HG03103 (cell line): ENCODE measurements around the gene SIGLEC15.
"Not testable (repeated sequence)": the region's sequence is repeated elsewhere in the genome, so short reads cannot be mapped to it uniquely, and the experiment has no call there.

Experiments
- ATAC-seq: cut with Tn5 transposase; IDR thresholded peaks from one replicate; pipeline ENCODE4 v1.9.1; 2021; ENCODE audit warnings: low read depth; ENCODE audit not compliant: unreplicated experiment

SIGLEC15 gene

DNA sequence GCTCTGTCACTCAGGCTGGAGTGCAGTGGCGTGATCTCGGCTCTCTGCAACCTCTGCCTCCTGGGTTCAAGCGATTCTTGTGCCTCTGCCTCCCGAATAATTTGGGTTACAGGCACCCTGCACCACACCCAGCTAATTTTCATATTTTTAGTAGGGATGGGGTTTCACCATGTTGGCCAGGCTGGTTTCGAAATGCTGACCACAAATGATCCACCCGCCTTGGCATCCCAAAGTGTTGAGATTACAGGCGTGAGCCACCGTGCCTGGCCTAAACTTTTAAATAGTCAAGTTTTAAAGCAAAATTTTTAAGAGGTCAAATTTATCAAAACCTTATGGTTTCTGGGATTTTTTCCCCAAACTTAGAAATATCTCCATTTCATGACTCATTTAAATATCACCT is 6.7 kb upstream of the SIGLEC15 start:
- not testable (repeated sequence) for ATAC-seq

DNA sequence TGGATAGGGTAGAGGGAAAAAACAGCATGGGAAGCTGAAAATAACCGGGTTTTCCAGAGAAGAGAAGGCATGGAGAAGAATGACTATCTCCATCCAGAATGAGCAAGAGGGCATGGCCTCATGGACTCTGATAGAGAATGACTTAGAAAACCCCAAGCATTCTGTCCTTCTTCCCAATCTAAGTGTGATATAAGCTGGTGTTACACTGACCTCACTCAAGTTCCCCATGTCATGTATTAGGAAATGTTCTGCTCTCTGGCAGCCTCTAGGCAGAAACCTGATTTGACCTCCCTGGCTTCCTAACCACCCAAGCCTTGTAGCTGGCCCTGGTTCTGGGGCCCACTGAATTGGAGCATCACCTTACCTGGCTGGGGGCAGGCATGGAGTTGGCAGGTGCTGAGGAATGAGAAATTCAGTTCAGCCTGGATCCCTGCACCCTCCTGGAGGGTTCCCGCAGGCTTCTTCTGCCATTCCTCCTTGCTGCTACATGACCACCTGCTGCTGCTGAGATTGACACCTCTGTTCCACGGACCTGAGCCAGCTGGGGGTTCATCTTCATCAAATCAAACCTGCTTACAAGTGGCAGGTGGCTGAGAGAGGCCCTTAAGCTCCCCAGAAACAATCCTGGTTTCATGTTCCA is 5.2 kb upstream of the SIGLEC15 start:
- ATAC-seq = no peak

DNA sequence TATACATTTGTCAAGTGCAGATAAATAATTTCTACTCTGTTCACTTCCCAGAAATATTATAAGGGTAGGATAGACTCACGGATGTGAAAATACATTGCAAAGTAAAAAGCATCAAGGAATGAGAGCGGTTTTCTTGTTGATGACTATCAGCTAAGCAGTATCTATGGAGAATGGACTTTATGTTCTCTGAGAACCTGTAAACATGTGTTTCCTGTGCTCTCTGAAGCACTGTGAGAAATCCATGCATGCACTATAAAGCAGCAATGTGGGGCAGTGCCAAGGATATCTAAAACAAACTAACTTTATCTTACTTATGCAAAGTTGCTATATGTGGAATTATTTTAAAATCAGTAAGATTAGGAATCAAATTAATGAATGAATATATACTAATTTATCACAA is 4.4 kb upstream of the SIGLEC15 start:
- ATAC-seq = no peak

DNA sequence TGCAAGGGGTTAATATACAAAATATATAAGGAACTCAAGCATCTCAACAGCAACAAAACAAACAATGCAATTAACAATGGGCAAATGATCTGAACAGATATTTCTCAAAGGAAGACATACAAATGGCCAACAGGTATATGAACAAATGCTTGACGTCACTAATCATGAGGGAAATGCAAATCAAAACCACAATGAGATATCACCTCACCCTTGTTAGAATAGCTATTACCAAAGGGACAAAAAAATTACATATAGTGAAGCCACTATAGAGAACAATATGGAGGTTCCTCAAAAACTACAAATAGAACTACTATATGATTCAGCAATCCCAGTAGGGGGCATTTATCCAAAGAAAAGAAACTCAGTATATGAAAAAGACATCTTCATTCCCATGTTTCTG is 3.8 kb upstream of the SIGLEC15 start:
- ATAC-seq = no peak

DNA sequence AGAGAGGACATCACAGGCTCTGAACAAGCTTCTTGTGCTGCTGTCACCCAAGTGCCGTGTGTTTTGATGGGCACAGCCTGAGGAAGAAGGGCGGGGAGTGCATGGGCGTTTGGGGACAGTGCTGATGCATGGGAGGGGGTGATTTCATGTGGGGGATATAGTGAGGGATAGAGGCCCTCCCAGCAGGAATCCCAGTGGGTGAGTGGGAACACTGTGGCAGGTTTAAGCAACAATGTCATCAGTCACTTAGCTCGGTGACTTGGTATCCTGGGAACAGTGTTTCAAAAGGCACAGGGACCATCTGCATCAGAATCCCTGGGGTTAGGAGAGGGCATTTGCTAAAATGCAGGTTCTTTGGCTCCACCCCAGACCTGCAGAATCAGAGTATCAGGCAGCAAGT is 609 bp downstream of the SIGLEC15 start:
- no peak for ATAC-seq

DNA sequence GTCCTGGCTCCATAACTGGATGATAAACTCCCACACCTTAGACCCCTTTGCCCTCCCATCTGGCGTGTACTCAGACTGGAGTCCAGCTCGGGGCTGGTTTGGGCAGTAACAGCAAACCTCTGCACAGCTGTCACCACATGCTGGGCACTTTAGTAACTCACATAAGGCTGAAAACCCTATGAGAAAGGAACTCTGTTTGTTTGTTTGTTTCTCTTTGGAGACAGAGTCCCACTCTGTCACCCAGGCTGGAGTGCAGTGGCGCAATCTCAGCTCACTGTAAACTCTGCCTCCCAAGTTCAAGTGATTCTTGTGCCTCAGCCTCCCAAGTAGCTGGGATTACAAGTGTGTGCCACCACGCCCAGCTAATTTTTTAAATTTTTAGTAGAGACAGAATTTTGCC is 1.2 kb downstream of the SIGLEC15 start:
- not testable (repeated sequence) for ATAC-seq

DNA sequence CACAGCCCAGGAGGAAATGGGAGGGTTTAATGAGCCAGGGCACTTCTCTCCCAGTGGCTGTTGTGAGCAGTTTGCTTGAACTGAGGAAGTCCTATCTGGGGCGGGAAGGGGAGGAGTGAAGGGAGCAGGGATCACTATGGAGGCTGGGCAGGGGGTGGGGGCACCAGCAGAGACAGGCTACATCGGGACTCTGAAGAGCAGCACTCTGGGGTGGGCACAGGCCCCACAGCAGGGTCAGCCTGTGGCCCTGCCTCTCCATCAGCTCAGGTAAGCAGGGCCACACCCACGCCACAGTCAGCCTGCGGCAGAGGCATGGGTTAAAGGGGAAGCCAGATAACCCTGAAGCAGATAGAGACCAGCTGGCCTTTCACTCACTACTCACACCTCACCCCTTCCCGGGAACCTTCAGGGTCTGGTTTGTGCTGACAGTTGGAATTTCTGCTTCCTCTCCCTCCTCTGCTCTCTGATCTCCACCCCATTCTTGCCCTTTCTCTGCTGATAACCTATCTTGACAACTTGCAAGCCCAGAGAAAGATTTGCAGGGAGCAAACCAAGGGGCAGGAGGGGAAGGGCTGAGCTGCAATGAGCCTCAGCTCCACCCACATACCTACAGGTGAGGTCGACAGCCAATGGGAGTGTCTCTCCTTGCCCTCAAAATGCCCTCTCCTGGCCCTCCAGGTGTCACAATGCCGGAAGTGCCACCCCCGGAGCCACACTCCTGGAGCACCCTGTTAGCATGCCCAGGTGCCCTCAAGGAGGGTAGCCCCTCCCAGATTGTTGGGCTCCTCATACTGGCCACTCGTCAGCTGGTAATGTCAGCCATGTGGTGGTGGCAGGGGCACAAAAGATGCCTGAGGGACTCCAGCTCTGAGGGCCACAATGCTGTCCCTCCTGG is 3.7 kb downstream of the SIGLEC15 start:
- no peak for ATAC-seq

DNA sequence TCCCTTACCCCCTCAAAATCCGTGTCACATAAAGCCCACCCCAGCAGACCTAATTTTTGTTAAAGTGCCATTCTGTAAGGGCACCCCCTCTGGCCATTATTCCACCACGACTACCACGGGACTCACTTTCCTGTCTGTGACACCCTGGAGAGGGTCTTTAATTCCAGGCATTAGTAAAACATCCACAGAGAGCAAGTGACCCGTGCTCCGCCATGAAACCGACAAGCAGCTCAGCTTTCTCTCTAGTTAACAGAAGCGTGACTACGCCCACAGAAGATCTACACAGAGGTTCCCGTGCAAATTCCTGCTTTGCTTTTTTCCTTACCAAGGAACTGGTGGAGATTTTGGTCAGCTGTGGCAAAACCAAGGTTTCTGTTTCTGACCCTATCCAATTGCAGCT is 4.4 kb downstream of the SIGLEC15 start:
- ATAC-seq = no peak

DNA sequence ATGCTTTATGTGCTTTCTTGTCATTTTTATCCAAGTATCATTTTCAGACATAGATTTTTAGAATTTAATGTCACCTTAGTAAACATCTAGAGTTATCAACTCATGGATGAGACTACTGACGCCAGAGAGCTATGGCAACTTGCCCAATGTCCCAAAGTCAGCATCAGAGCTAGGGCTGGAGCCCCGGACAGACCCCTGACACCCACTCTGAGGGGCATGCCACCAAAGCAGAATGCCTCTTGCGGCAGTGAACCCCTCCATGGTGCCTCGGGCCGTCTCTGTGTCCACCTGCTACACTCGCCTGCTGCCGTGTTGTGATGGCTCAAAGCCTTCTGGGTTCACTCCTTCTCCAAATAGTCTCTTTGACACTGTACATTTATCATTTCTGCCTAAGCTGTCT is 5.4 kb downstream of the SIGLEC15 start:
- no peak for ATAC-seq

DNA sequence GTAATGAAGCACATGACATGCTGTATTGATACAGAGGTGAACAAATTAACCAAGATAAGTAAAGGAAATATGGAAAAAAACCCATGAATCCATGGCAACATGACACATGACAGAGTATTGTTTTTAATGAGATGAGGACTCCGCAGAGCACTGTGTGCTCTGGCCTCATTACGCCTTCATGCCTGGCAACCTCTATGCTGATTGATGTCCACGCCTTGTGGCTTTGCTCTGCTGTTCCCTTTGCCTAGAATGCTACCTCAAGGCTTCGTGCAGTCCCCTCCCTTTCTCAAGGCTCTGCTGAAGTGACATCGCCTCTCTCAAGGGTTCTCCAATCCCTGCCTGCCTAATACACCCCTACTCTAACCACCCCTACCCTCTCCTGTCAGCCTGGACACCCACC is 8.4 kb downstream of the SIGLEC15 start:
- no peak for ATAC-seq

DNA sequence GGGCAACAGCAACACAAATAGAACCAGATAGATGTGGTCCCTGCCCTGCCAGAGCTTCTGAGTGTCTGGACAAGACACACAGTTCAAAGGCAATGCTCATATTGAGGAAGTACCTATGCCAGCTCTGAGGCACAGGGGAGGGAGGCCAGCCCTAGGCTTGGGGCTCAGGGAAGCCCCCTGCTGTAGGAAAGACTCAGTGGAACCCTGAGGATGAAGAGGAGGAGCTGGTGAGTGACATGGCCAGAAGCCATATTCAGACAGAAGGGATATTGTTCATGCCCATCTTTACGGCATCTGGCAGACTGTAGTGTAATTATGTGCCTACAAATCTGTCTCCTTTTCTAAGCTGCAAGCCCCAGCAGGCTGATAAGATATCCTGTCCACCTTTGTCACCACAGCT is 8.8 kb downstream of the SIGLEC15 start:
- no peak for ATAC-seq

DNA sequence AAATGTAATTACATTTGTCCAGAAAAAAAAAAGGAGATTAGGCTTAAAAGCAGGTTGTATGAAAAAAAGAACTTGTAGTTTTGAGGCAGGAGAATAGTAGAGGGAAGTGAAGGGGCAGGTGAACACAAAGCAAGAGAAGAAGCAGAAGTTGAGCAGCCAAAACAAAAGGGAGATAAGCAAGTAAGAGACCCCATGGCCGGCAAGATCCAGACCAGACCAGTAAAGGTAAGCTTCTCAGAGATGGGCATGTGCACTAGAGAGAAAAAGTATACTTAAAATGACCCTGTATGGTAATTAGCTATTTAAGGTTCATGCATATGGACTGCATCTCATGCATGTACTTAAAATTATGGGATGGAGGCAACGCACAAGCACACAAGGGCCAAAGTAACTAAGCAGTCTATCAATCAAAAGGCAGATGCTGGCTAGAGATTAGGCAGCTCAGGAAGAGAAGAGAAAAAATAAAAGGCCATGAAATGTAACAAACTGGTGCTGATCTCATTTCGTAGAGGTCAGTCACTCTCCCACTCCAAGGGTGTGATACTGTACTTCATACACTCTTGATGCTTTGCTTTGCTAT is 9.7 kb downstream of the SIGLEC15 start:
- ATAC-seq = no peak

DNA sequence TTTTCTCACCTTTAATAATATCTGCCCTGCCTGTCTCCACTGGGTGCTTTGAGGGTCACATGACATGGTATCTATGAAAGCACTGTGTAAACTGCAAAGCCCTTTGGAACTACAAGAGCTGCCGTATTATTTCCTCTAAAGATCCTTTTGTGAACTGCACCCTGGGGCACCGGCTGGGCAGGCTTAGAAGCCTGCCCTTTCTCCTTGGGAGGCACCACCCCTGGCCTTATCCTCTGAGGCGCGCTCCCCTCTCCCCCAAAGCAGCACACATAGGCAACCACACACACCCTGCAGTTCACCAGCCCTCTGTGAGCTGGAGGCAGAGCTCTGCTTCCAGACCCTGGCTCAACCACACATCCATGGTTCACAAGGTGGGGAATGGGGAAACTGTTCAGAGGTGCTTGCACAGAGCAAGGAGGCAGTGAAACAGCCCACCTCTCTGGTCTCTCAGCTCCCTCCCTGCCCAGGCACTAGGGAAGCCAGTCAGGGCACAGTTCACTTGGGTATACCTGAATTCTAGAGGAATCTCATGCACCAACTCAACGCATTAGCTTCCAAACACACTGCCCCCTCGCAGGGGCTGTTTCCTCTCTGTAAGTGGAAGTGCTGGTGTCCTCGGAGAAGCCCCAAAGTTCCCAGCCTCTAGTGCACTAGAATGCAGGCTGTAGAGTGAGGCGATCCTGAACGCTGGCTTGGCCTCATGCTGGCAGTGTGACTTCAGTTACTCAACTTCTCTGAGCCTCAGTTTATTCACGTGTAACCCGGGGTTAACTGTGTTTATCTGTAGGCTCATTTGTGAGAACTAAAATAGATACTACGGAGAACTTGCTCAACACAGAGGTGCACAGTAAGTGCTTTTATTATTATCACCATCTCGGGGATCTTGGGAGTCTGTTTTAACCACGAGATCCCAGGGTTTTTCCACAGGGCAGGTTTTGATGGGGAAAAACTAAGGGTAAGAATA is 11.0 kb downstream of the SIGLEC15 start:
- ATAC-seq = no peak

DNA sequence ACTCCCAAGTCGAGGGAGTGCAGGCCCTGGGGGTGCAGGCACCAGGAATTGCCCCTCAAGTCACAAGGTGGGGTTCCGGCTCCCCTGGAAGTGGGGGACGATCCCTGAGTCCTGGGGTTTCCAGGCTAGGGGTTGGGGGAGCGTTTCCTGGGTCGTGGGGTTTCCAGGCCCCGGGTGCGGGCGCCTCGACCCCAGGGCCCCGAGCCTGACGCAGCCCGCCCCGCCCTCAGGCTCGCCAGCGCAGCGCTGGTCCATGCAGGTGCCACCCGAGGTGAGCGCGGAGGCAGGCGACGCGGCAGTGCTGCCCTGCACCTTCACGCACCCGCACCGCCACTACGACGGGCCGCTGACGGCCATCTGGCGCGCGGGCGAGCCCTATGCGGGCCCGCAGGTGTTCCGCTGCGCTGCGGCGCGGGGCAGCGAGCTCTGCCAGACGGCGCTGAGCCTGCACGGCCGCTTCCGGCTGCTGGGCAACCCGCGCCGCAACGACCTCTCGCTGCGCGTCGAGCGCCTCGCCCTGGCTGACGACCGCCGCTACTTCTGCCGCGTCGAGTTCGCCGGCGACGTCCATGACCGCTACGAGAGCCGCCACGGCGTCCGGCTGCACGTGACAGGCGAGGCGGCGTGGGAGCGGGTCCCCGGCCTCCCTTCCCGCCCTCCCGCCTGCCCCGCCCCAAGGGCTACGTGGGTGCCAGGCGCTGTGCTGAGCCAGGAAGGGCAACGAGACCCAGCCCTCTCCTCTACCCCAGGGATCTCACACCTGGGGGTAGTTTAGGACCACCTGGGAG is 12.0 kb downstream of the SIGLEC15 start:
- no peak for ATAC-seq

DNA sequence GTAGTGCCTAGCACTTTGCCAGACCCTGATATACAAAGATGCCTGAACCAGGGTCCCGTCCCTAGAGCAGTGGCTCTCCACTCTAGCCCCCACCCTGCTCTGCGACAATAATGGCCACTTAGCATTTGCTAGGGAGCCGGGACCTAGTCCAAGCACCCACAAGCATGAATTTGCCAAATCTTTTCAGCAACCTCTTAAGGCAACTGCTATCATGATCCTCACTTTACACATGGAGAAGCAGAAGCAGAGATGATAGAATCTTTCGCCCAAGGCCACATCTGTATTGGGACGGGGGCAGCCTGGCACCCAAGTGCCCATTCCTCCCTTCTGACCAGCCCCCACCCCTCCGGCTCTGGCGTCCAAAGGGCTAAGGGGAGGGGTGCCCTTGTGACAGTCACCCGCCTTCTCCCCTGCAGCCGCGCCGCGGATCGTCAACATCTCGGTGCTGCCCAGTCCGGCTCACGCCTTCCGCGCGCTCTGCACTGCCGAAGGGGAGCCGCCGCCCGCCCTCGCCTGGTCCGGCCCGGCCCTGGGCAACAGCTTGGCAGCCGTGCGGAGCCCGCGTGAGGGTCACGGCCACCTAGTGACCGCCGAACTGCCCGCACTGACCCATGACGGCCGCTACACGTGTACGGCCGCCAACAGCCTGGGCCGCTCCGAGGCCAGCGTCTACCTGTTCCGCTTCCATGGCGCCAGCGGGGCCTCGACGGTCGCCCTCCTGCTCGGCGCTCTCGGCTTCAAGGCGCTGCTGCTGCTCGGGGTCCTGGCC is 13.0 kb downstream of the SIGLEC15 start:
- ATAC-seq = no peak

DNA sequence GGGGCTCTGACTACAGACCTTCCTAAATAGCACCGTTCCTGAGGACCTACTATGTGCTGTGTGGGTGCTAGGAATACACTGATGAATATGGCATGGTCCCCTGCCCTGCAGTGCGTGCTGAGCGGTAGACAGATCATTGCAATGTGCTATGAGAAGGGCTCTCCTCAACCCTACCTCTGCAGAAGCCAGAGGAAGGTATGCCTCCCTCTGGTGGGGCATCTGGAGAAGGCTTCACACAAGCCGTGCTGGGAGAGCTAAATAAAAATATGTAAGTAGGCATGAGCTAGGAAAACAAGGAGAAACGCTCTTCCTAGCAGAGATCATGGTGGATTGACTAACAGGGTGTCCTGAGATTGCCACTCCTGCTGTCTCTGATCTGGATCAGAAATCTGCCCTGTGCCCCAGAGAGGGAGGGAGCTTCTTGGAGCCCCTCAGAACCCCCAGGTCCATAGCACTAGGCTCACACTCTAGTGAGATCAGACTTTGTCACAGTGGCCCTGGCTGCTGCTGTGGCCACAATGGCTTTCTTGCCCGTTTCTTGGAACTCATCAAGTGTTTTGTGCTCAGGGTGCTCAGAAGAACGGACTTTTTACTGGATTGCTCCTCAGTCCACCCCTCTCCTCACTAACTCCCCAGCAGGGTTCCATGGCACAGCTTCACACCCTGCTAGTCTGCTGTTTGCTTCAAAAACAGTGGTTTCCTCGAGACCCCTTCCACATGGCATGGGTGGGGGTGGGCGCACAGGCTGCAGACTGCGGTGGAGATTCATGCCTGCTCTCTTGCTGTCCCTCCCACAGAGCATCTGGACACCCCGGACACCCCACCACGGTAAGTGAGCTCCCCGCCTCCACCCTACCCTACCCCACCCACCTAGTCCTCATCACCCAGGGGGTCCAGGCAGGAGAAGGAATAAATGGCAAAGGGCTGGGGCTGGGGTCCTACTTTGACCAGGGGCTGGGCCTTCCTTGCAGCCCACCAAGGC is 14.2 kb downstream of the SIGLEC15 start:
- peak; percentile 49 for ATAC-seq

DNA sequence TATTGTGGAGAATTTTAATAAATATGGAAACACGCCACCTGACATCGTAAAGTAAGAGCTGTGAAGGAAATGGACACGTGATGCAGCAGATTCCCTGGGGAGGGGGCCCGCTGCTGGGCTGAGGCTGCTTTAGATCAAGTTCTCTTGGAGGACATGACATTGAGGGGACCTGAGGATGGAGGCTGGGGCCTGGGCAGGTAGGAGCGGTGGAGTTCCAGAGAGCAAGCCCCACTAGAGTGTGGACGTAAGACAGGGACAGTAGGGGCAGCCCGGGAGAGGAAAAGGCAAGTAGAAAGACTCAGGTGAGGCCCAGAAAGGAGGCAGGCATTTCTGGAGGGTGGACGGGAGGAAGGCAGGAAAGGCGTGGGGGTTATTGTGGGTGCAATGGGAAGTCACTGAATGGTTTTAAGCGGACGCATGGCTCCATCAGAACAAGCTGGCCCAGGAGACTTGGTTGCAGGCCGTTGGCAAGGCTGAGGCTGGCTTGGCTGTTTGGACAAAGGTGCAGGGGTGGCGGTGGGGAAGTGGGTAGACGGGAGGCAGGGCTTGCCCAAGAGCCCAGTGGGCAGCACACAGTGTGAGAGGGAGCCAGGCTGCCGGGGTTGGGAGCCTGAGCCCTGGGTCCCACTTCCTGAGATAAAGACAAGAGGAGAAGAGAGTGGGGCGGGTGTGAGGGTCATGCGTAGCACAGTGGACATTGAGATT is 15.7 kb downstream of the SIGLEC15 start:
- no peak for ATAC-seq
